GM13977 (cell line): ENCODE results near the gene PDCD4.

Source experiments
- DNase-seq: peaks from one replicate; pipeline ENCODE4 v3.0.0; 2012; ENCODE audit warnings: low spot score
- CTCF ChIP-seq: IDR thresholded peaks from 2 replicates; pipeline ENCODE4 v1.5.1; 2012; ENCODE audit warnings: mild to moderate bottlenecking, control low read depth; ENCODE audit not compliant: insufficient read depth; ENCODE audit errors: extremely low read depth, missing control alignments
- in situ Hi-C: fragments of 300-500 bp; cut with MboI; formaldehyde crosslinking; loops from one replicate; pipeline ENCODE4 v1.12.0; 2022; ENCODE audit warnings: low sequenced_read_pairs, low pct_unique_long_range_greater_than_20kb, mixed read lengths, inconsistent platforms; ENCODE audit not compliant: unreplicated experiment

The PDCD4 gene

GRCh38 chr10:110892602-110893288 is 21.0 kb downstream of the PDCD4 start:
- in situ Hi-C loops: no loop called here
- DNase-seq: no peak
- TF ChIP-seq CTCF: no peak

GRCh38 chr10:110893559-110894179 is 21.9 kb downstream of the PDCD4 start:
- in situ Hi-C loops: no loop called here
- TF ChIP-seq CTCF: peak; percentile 50
- peak; percentile 35 for DNase-seq

GRCh38 chr10:110897184-110897583 is 25.5 kb downstream of the PDCD4 start:
- in situ Hi-C loops: no loop called here
- TF ChIP-seq CTCF: no peak
- no peak for DNase-seq

GRCh38 chr10:110898391-110898790 is 26.7 kb downstream of the PDCD4 start:
- DNase-seq: no peak
- in situ Hi-C loops: no loop called here
- no peak for TF ChIP-seq CTCF

GRCh38 chr10:110900983-110901382 is 29.3 kb downstream of the PDCD4 start:
- TF ChIP-seq CTCF: no peak
- in situ Hi-C loops: loop anchor here (25.0 kb wide), 1 partner anchor 289 kb away; no protein-coding TSS in a partner anchor
- DNase-seq: no peak

- TF ChIP-seq CTCF: no peak
- in situ Hi-C loops: loop anchor here (25.0 kb wide), 1 partner anchor 290 kb away; no protein-coding TSS in a partner anchor
- no peak for DNase-seq
These were observed 30.5 kb downstream of the PDCD4 start for GRCh38 chr10:110901954-110902819.
